MM.1S (cell line): Measurements from ENCODE around the gene DAB2.

ENCODE experiments used
- CTCF ChIP-seq: fragments of 300-600 bp; sonication (generic); IDR thresholded peaks from 2 replicates; pipeline ENCODE4 v1.5.1; 2016; ENCODE audit warnings: antibody characterized with exemption, low read length, mixed read lengths
- EZH2 ChIP-seq: fragments of 300-600 bp; sonication (generic); optimal IDR thresholded peaks from 2 replicates; pipeline ENCODE3; 2017; ENCODE audit warnings: low read depth, mild to moderate bottlenecking, antibody characterized with exemption, low read length, mixed read lengths
- EZH2phosphoT487 ChIP-seq: fragments of 300-600 bp; sonication (generic); IDR thresholded peaks from 2 replicates; pipeline ENCODE4 v1.6.1; 2018; ENCODE audit warnings: antibody characterized with exemption, low read length

GRCh38 chr5:39370555-39371366, 54.0 kb downstream of the DAB2 start:
- TF ChIP-seq CTCF (no peak), EZH2 (no peak), EZH2phosphoT487 (no peak)
